ENCODE measurements around the gene DLG2. TPM values are rescaled to one million over a fixed set of nuclear protein-coding genes. Genes with fewer than 3 reads are reported as not detected.

DLG2 gene
- polyA plus RNA-seq, 1 experiment: 0.68 TPM

- H3K4me3 ChIP-seq (ENCODE audit: low read depth, low read length): no peak overlapping the region
- ChIA-PET CTCF (interaction anchor here (0.9 kb wide), 1 partner anchor 260 kb away, joined by 3 read pairs; no protein-coding TSS in a partner anchor), POLR2A (interaction anchor here (0.7 kb wide), 1 partner anchor 1117 kb away, joined by 6 read pairs; no protein-coding TSS in a partner anchor)
- no peak for TF ChIP-seq CTCF (IDR thresholded peaks at IDR 0.05; ENCODE audit: low read depth, low read length)
- no peaks in the 10 kb centered on the region for H3K9me3 ChIP-seq (ENCODE audit: control insufficient read depth, insufficient read depth, low read length)
- H3K27ac ChIP-seq (ENCODE audit: low read depth, low read length): no peak overlapping the region
- no peak for DNase-seq (ENCODE audit: low read depth, low spot score)
- no peaks in the 10 kb centered on the region for H3K27me3 ChIP-seq (ENCODE audit: control insufficient read depth, insufficient read depth, low read length)
Observed at GRCh38 chr11:84097186-84097585, 1530.0 kb downstream of the DLG2 start.

GRCh38 chr11:84091212-84091986 is 1535.7 kb downstream of the DLG2 start:
- no peak for TF ChIP-seq CTCF (IDR thresholded peaks at IDR 0.05; ENCODE audit: low read depth, low read length)
- POLR2A ChIA-PET: no interaction called here

GRCh38 chr11:84089072-84090057 is 1537.8 kb downstream of the DLG2 start:
- no peak for DNase-seq (ENCODE audit: low read depth, low spot score)
- Histone ChIP-seq H3K27me3 (ENCODE audit: control insufficient read depth, insufficient read depth, low read length) (no peaks in the 10 kb centered on the region), H3K4me3 (ENCODE audit: low read depth, low read length) (no peak overlapping the region), H3K9me3 (ENCODE audit: control insufficient read depth, insufficient read depth, low read length) (no peaks in the 10 kb centered on the region), H3K27ac (ENCODE audit: low read depth, low read length) (no peak overlapping the region)
- no peak for TF ChIP-seq CTCF (IDR thresholded peaks at IDR 0.05; ENCODE audit: low read depth, low read length)
- ChIA-PET CTCF (no interaction called here), POLR2A (no interaction called here)

More at GRCh38 chr11:84091212-84091986, 1535.7 kb downstream of the DLG2 start:
- H3K4me3 ChIP-seq (ENCODE audit: low read depth, low read length): no peak overlapping the region
- no peak overlapping the region for H3K27ac ChIP-seq (ENCODE audit: low read depth, low read length)
- no peaks in the 10 kb centered on the region for H3K27me3 ChIP-seq (ENCODE audit: control insufficient read depth, insufficient read depth, low read length)
- no peaks in the 10 kb centered on the region for H3K9me3 ChIP-seq (ENCODE audit: control insufficient read depth, insufficient read depth, low read length)
- no peak for DNase-seq (ENCODE audit: low read depth, low spot score)
- CTCF ChIA-PET: no interaction called here

GRCh38 chr11:84071851-84072250 is 1555.3 kb downstream of the DLG2 start:
- TF ChIP-seq CTCF (IDR thresholded peaks at IDR 0.05; ENCODE audit: low read depth, low read length): no peak
- POLR2A ChIA-PET: no interaction called here
- no peaks in the 10 kb centered on the region for H3K27me3 ChIP-seq (ENCODE audit: control insufficient read depth, insufficient read depth, low read length)
- no peak overlapping the region for H3K4me3 ChIP-seq (ENCODE audit: low read depth, low read length)
- no peak for DNase-seq (ENCODE audit: low read depth, low spot score)
- H3K27ac ChIP-seq (ENCODE audit: low read depth, low read length): no peak overlapping the region
- CTCF ChIA-PET: no interaction called here
- H3K9me3 ChIP-seq (ENCODE audit: control insufficient read depth, insufficient read depth, low read length): no peaks in the 10 kb centered on the region
